Putamen (tissue), 1 donor: ENCODE data around the gene CLDND2.

ENCODE experiments used
- DNase-seq: peaks from one replicate; pipeline ENCODE4 v3.0.0-alpha.2; 2016; ENCODE audit warnings: low spot score

CLDND2 gene

DNA sequence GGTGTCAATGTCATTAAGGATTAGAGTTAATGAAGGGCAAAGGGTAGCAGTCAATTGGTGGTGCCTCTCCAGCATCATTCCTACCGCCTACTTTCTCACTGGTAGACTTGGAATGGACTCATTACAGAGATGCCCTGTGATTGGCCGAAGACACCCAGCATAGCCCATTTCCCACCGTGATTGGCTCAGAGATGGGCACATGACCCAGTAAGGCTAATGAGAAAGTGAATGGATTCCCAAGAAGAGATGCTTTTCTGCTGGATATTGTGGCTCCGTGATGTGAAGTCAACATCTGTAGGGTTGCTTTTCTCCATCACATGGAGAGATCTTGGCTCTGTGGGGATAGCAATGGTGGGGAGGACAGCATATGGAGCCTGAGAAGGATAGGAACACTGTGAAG is 38.4 kb downstream of the CLDND2 start:
- no peak for DNase-seq

DNA sequence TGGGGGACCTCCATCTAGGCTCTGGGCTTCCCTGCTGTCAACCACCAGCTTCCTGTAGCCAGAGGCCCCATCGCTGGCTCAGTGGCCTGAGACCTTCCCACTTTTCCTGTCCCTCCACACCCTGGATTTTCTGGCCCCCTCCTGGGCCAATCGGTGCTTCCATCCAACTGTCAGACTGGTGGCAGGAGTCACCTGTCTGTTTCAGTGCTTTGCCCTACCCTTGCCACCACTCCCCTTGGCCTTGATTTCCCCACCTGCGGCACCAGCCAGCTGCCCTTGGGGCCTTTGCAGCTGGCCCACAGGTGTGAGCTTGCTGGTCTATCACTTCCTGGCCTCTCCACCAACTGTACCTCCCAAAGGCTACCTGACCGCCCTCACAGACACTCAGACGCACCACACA is 39.4 kb downstream of the CLDND2 start:
- no peak for DNase-seq

DNA sequence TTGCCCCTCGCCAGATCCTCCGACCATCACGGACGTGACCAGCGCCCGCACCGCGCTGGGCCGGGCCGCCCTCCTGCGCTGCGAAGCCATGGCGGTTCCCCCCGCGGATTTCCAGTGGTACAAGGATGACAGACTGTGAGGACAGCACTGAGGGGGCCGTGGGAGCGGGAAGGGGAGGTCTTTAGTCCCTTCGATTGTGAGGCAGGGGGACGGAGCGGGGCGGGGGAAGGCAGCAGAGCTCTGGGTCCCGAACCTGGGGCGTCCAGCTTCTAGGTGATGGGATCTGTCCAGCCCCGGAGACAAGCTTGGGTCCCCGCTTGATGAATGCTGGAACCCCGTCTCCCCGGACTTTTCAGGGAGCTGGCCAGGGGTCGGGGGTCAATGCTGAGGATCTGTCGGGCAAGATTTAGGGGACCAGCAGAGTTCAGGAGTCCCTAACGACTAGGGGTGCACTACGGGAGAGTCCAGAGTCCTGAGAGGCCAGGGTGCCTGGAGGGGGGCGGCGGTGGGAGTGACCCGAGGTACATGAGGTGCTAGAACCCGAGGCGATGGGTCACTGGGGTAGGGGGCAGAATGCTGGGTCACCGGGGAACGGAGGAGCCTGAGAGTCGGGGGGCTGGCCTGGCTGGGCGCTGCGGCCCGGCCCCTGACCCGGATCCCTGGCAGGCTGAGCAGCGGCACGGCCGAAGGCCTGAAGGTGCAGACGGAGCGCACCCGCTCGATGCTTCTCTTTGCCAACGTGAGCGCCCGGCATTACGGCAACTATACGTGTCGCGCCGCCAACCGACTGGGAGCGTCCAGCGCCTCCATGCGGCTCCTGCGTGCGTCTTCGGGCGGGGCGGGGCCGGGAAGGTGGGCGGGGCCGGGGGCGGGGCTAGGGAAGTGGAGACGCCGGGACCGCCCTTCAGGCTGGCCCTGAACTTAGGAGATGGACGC is 41.5 kb downstream of the CLDND2 start:
- no peak for DNase-seq

DNA sequence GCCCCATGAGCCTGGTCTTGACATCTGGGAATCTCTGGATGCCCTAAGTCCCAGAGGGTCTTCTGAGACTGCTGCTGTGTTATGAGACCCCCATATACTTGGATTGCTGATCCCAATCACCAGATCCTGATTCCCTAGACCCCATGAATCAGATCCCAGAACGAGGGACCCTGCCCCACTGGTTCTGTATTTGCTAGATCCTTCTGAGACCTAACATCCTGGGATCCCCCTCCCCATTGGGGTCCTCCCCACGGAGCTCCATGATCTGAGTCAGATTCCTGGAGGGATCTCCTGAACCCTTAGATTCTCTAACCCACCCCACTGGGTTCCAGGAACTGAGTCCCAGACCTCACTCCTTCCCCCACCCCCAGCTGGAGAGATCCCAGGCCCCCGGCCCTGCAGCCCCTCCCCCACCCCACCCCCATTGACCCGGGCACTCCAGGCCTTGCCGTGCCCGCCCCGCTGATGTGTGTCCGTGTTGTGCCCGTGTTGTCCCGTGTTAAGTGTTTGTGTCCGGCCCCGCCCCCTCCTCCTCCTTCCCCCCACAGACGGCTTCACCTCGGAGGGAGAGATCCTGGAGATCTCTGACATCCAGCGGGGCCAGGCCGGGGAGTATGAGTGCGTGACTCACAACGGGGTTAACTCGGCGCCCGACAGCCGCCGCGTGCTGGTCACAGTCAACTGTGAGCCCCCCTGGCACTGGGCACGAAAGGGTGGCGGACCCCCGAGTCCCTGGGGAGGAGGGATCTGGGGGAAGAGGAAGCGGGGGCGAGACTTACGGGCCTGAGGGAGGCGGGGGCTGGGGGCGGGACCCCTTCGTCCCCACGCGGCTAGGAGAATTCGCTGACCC is 42.4 kb downstream of the CLDND2 start:
- no peak for DNase-seq

DNA sequence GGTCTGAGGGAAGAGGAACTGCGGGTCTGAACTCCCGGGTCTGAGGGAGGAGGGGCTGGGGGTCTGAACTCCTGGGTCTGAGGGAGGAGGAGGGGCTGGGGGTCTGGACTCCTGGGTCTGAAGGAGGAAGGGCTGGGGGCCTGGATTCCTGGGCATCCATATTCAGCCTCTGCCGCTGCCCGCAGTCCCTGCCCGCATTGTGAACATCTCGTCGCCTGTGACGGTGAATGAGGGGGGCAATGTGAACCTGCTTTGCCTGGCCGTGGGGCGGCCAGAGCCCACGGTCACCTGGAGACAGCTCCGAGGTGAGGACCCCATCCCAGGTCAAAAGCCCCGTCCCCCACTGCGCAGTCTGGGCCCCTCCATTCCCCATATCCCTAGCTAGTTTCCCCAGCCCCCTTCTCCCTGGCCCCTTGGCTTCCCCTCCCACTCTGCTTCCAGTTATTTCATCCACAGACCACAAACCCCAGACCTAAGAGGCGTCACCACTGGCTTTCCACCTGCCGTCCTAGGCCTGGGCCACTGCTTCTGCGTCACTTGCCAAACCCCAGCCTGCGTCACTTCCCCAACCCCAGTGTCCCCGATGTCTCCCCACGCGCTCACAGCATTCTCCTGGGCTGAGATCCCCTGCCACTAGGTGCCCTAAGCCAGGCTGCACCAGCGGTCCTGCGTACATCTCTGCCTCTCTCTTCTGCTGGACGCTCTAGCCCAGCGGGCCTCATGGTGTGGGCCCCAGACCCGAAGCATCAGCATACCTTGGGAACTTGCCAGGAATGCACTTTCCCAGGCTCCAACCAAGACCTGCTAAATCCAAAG is 43.4 kb downstream of the CLDND2 start:
- DNase-seq, result no peak

DNA sequence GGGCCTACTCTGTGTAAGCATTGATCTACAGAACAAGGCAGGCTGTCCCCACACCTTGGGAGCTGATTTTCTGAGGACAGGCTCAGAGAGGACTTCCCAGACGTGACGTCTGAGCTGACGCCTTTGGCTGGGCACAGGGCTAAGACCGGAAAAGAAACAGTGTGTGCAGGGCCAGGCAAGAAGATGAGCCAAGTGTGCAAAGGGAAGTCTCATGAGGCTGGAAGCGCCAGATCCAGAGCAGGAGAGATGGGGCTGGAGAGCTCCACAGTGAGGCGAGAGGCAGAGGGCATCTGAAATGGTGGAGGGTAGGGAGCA is 44.7 kb downstream of the CLDND2 start:
- DNase-seq, result no peak

DNA sequence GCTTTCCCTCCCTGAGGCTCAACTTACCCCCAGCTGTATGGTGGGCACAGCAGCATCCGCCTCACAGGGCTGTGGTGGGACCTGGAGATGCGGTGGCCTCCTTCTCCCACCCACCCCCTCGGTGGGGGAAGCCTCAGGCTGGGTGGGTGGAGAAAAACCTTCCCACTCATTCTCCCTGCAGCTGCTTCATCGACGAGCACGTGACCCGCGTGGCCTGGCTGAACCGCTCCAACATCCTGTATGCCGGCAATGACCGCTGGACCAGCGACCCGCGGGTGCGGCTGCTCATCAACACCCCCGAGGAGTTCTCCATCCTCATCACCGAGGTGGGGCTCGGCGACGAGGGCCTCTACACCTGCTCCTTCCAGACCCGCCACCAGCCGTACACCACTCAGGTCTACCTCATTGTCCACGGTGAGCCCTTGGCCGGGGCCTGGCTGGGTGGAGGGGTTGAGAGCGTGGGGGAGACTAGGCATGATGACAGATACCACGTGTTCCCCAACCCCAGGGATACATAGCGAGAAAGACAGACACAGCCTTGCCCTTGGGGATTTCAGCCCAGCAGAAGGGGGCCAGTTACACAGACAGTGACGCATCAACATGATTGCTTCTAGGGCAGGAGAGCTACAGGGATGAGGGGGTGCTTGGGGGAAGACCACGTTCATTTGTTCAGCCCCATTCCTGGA is 45.2 kb downstream of the CLDND2 start:
- no peak for DNase-seq

DNA sequence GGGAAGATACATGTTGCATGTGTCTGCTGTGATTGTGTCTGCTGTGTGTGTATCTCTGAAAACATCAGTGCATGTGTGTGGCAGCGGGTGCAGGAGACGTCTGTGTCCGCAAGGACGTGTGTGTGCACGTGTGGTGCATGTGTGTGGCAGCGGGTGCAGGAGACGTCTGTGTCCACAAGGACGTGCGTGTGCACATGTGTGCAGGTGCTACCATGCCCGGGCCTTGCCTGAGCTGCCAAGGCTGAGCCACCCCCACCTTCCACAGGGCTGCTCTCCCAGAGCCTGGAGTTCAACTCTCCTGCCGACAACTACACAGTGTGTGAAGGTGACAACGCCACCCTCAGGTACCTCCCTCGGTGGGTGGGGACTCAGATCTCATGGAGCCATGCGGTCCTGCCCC is 47.0 kb downstream of the CLDND2 start:
- DNase-seq, result no peak

DNA sequence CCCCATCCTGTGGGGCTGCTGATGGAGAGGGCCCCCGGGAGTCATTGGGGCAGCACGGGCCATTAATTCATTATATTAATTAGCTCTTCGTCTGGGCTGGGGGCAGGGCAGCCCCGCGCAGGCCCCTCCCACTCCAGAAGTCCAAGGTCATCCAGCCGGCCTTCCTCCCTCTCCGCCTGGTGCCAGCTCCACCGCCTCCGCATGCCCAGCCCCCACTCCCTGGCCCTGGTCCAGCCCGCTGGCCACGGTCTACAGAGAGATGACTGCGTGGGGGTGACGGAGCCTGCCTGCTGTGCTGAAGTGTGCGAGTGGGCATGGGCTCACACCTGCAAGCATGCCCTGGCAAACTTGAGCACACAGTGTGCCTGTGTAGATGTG is 48.5 kb downstream of the CLDND2 start:
- DNase-seq, result no peak

DNA sequence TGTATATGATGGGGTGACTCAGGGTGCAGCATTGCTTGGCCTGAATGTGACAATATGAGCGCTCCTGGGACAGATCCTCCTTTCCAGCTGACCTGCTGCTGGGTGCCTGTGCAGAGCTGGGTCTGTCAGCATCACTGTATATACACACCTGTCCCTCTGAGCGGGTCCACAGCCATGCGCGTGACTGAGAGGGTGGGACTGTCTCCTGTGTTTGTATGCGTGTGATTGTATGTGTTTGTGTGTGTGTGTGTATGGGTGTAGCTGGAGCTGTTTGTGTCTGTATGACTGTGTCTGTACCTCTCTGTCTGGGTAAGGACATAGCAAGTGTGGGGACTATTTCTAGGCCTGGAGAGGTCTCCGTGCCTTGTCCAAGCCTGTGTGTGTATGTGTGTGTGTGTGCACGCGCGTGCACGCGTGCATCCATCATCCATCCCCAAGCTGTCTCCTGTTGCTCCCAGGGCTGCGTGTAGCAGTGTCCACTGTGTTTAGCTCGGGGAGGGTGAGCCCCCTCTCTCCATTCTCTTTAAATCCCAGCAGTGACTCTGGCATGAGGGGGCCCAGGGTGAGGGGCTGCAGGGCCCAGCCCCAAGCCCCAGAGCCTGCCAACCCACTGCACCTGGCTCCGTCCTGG is 49.0 kb downstream of the CLDND2 start:
- DNase-seq, result no peak

DNA sequence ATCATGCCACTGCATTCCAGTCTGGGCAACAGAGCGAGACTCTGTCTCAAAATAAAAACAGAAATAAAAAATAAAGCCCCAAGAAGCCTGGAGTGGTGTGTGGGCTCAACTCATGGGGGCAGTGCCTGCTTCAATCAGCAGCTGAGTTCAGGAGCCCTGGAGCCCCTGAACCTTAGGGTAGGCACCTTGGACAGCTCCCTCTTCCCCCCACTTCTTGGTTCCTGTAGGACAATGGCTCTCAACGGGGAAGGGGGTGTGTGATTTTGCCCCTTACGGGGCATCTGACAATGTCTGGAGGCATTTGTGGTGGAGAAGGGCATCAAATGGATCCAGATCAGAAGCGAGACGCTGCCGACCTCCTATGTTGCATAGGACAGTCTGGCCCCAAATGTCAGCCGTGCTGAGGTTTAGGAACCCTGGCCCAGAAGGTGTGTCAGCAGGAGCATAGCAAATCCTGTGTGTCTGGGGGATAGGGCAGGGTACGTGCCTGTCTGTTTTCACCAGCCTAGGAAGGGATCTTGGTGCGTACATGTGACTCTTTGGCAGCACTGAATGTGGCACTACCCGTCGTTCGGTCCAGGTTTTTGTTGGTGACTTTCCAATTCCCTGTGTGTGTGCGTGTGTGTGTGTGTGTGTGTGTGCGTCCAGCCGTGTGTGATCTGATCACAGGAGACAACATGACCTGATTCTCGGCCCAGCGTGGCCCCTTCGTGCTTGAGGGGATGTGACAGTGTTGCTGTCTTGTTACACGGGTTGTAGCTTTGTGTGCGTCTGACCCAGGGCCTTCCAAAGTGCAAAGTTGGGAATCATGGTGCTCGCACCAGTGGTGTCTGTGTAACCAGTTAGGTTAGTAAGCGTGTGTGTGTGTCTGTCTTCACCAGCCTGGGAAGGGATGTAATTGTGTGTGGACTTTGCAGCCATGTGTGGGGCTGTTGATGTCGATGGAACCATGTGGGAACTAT is 49.8 kb downstream of the CLDND2 start:
- no peak for DNase-seq

DNA sequence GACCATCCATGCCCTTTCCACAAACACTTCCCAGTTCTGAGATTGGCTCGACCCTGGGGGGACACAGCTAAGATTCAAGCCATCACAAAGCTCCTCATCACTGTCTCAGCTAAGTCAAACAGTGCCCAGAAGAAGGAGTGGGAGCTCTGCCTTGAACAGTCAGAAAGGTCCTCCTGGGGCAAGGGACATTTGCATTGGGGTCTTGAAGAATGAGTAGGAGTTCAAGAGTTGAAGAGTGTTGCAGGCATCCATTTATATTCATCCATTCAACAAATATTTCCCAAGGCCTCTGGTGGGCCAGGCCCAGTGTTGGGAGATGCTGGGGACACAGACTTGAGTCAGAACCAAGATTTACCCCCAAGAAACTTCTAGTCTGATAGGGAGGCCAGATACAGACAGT is 50.8 kb downstream of the CLDND2 start:
- DNase-seq, result no peak

DNA sequence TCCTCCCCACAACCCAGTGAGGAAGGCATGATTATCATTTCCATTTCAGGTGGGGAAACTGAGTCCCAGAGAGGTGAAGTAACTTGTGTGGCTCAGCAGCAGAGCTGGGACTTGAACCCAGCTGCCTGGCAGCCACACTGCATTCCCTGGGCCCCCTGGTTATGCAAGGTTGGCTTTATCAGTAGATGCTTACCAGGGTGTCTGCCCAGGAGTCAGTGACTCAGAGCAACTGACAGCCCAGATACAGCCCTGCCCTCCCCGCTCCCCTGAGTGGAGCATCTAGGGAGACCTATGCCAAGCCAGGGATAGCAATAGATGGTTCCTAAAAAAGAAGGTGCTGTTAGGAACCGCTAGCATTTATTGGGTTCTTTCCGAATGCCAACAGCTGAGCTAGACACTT is 51.4 kb downstream of the CLDND2 start:
- DNase-seq, result no peak
